Epithelial cell of alveolus of lung (primary cell): ENCODE measurements around the gene NEUROG1. TPM values are rescaled to one million over a fixed set of nuclear protein-coding genes. Genes with fewer than 3 reads are reported as not detected.

Source experiments
- total RNA-seq: library from RNA; depleted of rRNA; stranded (reverse); fragments of >200 nt; gene quantifications from 2 replicates; pipeline ENCODE4 v1.2.1, GENCODE V29; 2015

NEUROG1 gene, protein sequence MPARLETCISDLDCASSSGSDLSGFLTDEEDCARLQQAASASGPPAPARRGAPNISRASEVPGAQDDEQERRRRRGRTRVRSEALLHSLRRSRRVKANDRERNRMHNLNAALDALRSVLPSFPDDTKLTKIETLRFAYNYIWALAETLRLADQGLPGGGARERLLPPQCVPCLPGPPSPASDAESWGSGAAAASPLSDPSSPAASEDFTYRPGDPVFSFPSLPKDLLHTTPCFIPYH
- not detected in 2 replicates for total RNA-seq

DNA sequence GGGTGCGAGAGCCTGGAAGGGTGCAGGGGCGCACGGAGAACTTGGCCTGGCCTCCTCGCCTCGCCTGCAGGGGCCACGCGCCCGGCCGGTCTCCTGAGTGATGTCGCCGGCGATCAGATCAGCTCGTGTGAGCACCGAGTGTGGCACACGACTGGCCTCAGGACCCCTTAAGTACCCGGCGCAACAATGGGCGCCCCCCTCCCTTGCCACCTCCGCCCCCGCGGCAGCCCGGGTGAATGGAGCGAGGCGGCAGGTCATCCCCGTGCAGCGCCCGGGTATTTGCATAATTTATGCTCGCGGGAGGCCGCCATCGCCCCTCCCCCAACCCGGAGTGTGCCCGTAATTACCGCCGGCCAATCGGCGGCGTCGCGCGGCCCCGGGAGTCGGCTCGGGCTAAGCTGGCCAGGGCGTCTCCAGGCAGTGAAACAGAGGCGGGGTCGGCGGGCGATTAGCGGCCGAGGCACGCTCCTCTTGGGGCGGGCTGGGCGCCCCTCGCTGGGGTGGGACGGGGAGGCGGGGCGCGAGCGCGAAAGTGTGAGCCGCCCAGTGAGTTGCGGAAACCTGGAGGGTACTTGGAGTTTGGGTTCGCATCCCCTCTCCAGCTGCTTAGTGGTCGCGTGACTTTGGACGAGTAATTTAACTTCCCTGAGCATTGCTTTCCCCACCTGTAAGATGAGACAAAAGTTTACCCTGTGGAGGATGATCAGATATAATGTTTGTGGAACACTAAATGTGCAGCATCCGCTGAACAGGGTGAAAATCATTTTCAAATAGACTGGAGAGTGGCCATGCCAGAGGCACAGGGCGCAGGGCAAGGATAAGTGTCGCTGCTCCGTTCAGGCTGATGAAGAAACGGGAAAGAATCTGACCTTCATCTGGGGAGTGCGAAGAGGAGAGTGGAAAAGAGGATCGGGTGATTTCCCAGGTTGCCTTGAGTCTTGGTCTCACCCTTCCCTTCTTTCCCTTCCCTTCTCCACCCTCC is at the start of gene NEUROG1:
TSS of gene NEUROG1 (minus strand) at position 145 of the 982 bp plus-strand sequence. CDS start 274 bp downstream, outside the sequence.

DNA sequence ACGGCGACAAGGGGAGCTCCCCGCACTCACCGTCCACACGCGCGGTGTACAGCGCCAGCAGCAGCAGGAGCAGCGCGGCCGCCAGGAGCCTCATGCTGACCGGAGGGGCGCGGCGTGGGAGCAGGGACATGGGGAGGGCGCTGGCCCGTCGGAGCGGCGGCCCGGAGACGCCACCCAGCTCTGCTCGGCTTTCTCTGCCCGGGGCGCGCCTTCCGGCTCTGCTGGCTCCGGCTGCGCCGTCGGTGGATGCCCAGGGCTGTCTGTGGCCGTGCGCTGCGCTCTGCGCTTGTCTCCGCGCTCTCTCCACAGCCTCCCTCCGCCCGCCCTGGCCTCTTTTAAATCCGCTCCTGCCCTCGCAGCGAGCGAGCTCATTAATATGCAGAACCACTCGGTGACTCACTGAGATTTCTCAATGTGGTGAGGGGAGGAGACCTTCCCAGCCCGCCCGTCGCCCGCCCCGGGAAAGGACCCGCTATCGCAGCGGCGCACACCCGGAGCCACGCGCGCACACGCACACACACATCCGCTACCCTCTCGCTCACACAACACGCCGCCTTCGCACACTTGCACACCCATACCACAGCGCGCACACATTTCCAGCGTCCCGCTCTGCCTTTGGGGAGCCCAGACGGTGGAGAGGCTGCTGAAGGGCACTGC is 43.0 kb upstream of the NEUROG1 start, which contains the start of gene CXCL14:
TSS of gene CXCL14 (minus strand) at position 307 of the 657 bp plus-strand sequence. CDS start at position 94, 213 bp downstream.

Other genes starting within 250 kb of the NEUROG1 start
- gene MACROH2A1, start 136.7 kb downstream of the NEUROG1 start, total RNA-seq, result 170 TPM in 2 replicates
- not detected in 2 replicates for gene DCANP1, start 88.6 kb downstream of the NEUROG1 start, total RNA-seq
- gene TIFAB, start 83.6 kb downstream of the NEUROG1 start, total RNA-seq, result not detected in 2 replicates
- not detected in 2 replicates for gene CXCL14, start 43.0 kb upstream of the NEUROG1 start, total RNA-seq